GM13977 (cell line): ENCODE measurements around the gene CMIP.

Experiments
- DNase-seq: peaks from one replicate; pipeline ENCODE4 v3.0.0; 2012; ENCODE audit warnings: low spot score
- in situ Hi-C: fragments of 300-500 bp; cut with MboI; formaldehyde crosslinking; loops from one replicate; pipeline ENCODE4 v1.12.0; 2022; ENCODE audit warnings: low sequenced_read_pairs, low pct_unique_long_range_greater_than_20kb, mixed read lengths, inconsistent platforms; ENCODE audit not compliant: unreplicated experiment
- TF ChIP-seq, protein P1 (sequence below): IDR thresholded peaks from 2 replicates; pipeline ENCODE4 v1.5.1; 2012; ENCODE audit warnings: mild to moderate bottlenecking, control low read depth; ENCODE audit not compliant: insufficient read depth; ENCODE audit errors: extremely low read depth, missing control alignments

The CMIP gene

DNA sequence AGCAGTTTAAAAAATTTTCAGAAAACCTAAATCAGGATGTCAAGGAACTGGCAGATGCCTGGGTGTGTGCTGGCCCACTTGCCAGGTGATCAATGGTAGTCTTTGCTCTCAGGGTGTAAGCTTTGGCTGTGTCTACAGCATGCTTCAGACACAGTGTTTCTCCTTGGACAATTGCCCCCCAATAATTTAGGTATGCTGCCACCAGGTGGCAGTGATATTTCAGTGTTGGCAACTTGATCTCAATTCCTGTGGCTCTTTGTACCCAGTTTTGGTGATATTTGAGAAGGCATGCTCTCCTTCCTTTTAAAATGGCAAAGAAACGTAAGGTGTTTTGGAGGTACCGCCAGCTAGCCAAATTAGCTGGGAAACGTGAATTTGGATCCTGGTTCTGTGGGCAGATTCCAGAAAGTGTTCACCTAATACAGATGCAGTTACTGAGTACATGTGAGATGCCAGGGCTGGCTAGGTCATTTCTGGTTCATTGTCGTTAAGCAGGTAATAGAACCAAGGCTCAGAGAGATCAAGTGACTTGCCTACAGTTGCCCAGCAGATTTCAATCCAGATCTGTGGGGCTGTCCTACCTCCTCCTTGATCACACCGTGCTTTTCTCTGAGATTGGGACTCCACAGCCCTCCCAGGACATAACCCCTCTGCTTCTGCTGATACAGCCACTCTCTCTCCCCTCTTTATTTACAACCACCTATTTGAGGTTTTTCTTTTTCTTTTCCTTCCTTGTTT, 178.9 kb downstream of the CMIP start:
- in situ Hi-C loops: no loop called here
- peak; percentile 78 for DNase-seq
- TF ChIP-seq, protein P1, sequence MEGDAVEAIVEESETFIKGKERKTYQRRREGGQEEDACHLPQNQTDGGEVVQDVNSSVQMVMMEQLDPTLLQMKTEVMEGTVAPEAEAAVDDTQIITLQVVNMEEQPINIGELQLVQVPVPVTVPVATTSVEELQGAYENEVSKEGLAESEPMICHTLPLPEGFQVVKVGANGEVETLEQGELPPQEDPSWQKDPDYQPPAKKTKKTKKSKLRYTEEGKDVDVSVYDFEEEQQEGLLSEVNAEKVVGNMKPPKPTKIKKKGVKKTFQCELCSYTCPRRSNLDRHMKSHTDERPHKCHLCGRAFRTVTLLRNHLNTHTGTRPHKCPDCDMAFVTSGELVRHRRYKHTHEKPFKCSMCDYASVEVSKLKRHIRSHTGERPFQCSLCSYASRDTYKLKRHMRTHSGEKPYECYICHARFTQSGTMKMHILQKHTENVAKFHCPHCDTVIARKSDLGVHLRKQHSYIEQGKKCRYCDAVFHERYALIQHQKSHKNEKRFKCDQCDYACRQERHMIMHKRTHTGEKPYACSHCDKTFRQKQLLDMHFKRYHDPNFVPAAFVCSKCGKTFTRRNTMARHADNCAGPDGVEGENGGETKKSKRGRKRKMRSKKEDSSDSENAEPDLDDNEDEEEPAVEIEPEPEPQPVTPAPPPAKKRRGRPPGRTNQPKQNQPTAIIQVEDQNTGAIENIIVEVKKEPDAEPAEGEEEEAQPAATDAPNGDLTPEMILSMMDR: peak; percentile 70

DNA sequence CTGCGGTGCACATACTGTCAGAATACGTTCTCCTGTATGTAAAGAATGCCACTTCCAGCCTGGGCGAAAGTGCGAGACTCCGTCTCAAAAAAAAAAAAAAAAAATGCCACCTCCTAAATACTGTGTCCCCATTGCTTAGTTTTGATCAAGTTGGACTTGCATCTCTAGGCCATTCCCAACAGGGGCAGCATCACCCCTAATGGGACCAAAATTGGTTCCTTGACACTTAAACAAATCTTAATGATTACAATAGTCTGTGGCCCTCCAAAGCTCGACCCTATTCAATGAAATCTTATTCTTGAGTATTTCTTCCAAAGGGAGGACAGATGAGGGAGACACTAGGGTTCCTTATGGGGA, 179.8 kb downstream of the CMIP start:
- in situ Hi-C loops: no loop called here
- TF ChIP-seq, protein P1: no peak
- no peak for DNase-seq

DNA sequence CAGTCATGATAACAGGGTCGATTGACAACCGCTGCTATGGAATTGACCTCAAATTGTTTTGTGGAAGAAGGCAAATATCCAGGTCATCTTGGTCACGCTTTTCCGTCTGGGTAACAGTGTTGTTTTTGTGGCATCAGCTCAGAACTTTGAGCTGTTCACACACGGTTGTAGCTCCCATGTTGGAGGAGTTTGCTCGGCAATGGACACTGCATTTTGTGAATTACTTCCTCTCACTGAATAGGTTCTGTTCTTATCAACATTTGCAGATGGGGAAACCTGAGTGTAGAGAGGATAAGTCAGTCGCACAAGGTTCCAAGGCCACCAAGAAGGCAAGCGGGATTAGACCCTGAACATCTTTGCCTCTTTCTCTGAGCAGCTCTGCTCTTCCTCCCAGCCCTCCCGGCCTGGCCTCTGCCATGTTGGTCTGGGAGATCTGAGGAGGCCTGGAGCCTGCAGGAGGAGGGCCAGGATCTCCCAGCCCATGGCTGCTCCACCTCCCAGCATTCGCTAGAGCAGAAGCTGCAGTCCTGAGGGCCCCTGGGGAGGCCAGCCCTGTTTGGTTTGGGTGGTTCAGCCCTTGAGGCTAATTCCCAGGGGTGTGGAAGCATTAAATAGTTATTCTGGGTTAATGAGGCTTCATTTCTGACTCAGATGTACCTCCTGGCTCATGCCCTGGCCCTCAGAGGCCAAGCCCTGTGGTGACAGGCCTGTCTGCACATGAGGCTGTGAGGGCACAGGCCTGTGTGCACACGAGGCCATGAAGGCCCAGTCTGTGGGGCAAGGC, 180.3 kb downstream of the CMIP start:
- TF ChIP-seq, protein P1: no peak
- DNase-seq: no peak
- in situ Hi-C loops: no loop called here

DNA sequence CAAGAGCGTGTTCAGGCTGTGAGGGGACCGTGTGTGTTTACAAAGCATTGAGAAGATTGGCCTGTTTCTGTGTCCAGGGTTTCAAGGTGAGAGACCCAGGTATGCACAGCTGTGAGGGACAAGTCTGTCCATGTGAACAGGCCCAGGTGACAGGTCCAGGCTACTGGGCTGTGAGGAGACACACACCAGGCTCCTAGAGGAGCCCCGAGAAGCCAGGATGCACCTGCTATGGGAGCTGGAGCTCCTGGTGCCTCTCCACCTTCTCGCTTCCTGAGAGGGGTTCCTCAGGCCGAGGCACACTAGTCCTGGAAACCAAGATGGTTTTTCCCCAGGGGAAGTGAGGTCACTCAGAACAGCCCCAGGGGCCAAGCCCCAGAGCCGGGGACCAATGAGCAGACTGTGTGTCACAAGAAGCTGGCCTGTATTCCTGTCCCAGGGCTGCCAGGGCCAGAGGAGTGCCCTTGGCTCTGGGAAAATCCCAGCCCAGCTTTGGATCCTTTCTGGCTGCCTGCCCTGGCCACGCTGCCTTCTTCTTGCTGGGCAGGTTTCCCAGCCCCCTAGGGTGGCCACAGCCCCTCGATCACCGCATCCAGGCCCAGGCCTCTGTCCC, 181.0 kb downstream of the CMIP start:
- peak; percentile 73 for DNase-seq
- in situ Hi-C loops: no loop called here
- TF ChIP-seq, protein P1: no peak

DNA sequence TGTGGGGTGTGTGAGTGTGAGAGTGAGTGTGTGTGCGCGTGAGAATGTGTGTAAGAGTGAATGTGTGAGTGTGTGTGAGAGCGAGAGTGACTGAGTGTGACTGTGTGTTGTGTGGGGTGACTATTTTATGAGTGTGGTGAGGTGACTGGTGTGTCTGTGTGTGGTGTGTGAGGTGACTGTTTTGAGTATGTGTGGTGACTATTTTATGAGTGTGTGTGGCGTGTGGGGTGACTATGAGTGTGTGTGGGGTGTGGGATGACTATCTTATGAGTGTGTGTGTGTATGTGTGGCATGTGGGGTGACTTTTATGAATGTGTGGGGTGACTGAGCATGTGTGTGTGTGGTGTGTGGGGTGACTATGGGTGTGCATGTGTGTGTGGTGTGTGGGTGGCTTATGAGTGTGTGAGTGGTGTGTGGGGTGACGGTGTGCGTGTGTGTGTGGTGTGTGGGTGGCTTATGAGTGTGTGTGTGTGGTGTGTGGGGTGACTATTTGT, 181.6 kb downstream of the CMIP start:
- no peak for DNase-seq
- TF ChIP-seq, protein P1: no peak
- in situ Hi-C loops: no loop called here

DNA sequence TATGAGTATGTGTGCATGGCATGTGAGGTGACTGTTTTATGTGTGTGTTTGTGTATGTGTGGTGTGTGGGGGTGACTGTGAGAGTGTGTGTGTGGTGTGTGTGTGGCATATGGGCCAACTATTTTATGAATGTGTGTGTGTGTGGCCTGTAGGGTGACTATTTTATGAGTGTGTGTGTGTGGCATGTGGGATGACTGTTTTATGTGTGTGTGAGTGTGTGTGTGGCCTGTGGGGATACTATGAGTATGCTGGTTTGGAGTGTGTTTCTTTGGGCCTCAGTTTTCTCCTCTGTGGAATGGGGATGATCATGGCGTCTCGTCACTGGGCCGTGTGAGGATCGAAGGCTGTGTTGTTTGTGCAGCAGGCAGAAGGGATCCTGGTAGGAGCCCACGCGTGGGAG, 182.4 kb downstream of the CMIP start:
- no peak for DNase-seq
- in situ Hi-C loops: no loop called here
- TF ChIP-seq, protein P1: no peak
